Measurements from ENCODE around the gene ODF4. TPM values are rescaled to one million over a fixed set of nuclear protein-coding genes. Genes with fewer than 3 reads are reported as not detected.
A peak's percentile ranks its signal among the peaks of the same experiment; 100 is the strongest.

The ODF4 gene
- total and polyA plus RNA-seq, 4 donors, result not detected

DNA sequence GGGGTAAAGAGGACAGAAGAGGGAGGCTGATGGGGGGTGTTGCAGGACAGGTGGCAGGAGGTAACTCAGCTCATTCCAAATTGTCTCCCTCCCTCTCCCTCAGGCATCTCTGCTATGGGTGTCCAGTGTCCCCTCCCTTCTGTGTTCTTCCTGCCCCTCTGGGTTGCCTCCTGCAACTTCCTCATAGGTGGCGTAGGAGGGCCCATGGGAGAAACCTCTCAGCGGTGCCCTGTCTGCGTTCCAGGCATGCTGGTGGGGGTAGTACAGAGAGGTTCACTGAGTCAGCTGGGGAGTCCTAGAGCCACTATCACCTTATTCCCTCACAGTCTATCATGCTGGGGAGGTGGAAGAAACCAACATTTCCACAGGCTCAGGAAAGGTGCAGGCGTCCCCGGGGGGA, 14.7 kb upstream of the ODF4 start:
- H3K36me3 ChIP-seq (ENCODE audit: control insufficient read depth, insufficient read depth, low read length), result no peaks in the 10 kb centered on the region
- 100% methylated on average over 2 of the region's 5 CpGs for WGBS (ENCODE audit: insufficient coverage)
- DNase-seq (ENCODE audit: low read depth in 4 of 6, low spot score in 6 of 6), result no peak

DNA sequence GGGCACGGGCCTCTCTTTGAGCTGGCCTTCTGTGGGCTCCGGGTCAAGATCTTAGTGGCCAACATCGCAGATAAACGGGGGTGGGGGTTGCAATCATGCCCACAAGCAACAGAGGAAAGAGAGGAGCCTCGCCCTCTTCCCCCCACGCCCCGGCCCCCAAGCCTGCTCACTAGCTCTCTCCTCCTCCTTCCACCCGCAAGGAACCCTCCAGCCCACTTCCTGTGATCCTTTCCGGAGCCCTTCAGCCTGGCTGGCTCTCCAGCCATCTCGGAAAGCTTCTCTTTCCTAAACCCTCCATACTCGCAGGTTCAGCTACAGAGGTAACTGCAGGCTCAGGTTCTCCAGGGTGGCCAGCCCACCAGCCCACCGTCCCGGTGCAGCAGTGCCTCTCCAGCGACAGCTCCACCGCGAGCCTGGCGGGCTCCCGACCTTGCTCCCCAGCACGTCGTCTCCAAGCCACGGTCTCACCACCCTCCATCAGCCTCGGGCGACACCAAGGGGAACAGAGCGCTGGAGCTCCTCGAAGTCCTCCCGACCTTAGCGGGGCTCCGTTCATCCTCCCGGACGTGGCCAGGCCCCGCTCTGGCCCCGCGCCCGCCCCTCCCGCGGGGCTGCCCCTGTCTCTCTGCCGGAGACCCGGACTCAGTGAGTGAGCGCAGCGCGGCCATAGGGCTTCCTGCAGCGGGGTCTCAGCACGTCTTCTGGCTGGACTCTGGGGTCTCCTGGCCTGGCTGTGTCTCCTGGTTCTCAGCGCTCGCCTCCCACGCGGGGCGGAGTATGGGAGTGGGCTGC, 12.9 kb upstream of the ODF4 start:
- Histone ChIP-seq H3K9me3 (ENCODE audit: control insufficient read depth, insufficient read depth, low read length) (no peaks in the 10 kb centered on the region), H3K4me3 (ENCODE audit: low read depth, low read length) (peak overlapping the region; percentile 51), H3K27me3 (ENCODE audit: control insufficient read depth, insufficient read depth, low read length) (peaks cover 24% of the 10 kb centered on the region), H3K36me3 (ENCODE audit: control insufficient read depth, insufficient read depth, low read length) (no peaks in the 10 kb centered on the region), H3K27ac (ENCODE audit: low read depth, low read length) (peak overlapping the region; percentile 4), H3K4me1 (ENCODE audit: control insufficient read depth, insufficient read depth, low read length) (peaks cover 13% of the 10 kb centered on the region)
- WGBS (ENCODE audit: insufficient coverage), result 8% methylated on average over 47 of the region's 48 CpGs
- peak in 2 of 6 donors; percentile 44 to 56 for DNase-seq (ENCODE audit: low read depth in 4 of 6, low spot score in 6 of 6)

More for the DNA sequence above, 14.7 kb upstream of the ODF4 start:
- peaks cover 13% of the 10 kb centered on the region for H3K4me1 ChIP-seq (ENCODE audit: control insufficient read depth, insufficient read depth, low read length)
- H3K27ac ChIP-seq (ENCODE audit: low read depth, low read length), result no peak overlapping the region
- H3K27me3 ChIP-seq (ENCODE audit: control insufficient read depth, insufficient read depth, low read length), result peaks cover 24% of the 10 kb centered on the region
- H3K9me3 ChIP-seq (ENCODE audit: control insufficient read depth, insufficient read depth, low read length), result no peaks in the 10 kb centered on the region
- H3K4me3 ChIP-seq (ENCODE audit: low read depth, low read length), result no peak overlapping the region

DNA sequence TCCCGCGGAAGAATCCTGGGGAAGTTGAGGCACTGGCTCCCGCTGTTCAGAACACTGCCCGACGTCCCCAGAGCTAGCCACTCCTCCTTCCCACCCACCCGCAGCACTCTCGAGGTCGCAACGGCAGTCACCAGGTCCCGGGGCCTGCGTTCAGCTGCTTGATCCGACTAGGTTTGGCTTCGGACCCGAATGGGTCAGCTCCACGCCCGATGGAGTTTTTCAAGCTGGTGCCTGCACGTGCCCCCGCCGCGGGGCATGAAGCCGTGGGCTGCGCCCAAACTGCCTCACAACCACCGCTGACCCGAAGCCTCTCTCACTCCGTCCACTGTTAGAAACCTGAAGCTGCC, 12.4 kb upstream of the ODF4 start:
- H3K9me3 ChIP-seq (ENCODE audit: control insufficient read depth, insufficient read depth, low read length), result no peaks in the 10 kb centered on the region
- WGBS (ENCODE audit: insufficient coverage), result 15% methylated on average over 22 of the region's 25 CpGs
- H3K4me3 ChIP-seq (ENCODE audit: low read depth, low read length), result peak overlapping the region; percentile 51
- peaks cover 13% of the 10 kb centered on the region for H3K4me1 ChIP-seq (ENCODE audit: control insufficient read depth, insufficient read depth, low read length)
- peaks cover 24% of the 10 kb centered on the region for H3K27me3 ChIP-seq (ENCODE audit: control insufficient read depth, insufficient read depth, low read length)
- no peaks in the 10 kb centered on the region for H3K36me3 ChIP-seq (ENCODE audit: control insufficient read depth, insufficient read depth, low read length)
- no peak overlapping the region for H3K27ac ChIP-seq (ENCODE audit: low read depth, low read length)
- no peak for DNase-seq (ENCODE audit: low read depth in 4 of 6, low spot score in 6 of 6)

DNA sequence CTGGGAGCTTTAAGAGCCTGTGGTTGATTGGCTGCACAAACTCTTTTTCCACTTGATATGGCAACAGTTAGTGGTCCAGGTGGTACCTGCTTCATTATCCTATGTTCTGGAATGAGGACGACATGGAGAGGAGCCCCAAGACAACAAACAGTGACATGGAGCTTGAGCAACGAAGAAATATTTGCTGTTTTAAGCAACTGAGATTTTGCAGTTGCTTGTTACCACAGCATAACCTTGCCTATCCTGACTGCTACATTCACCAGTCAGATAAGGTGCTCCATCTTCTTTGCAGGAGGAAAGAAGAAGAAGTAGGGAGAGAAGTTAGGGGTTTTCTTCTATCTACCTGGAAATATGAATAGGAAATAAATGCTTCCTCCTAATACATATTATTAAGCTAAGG, 7.5 kb upstream of the ODF4 start:
- WGBS (ENCODE audit: insufficient coverage), result 75% methylated on average over 1 of the region's 2 CpGs

DNA sequence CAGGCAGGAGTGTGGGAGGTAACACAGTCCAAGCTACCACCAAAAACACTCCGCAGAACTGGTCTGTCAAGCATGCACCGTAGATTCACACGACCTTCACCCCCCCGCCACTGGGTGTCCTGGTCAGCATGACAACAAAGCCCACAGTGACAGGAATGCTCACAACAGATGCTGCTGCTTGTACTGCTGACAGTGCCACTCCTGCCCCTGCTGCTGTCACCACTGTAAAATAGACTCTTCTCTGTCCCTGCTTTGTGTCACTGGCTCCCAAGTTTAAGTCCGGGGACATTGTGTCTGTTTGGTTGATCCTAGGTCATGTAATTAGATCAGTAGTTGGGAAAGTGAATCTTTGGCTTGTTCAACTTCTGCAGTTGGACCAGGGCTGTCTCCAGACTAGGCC, 7.0 kb upstream of the ODF4 start:
- peak in 2 of 6 donors; percentile 27 to 51 for DNase-seq (ENCODE audit: low read depth in 4 of 6, low spot score in 6 of 6)
- no peak overlapping the region for H3K27ac ChIP-seq (ENCODE audit: low read depth, low read length)
- H3K4me1 ChIP-seq (ENCODE audit: control insufficient read depth, insufficient read depth, low read length), result peaks cover 8% of the 10 kb centered on the region
- no peaks in the 10 kb centered on the region for H3K9me3 ChIP-seq (ENCODE audit: control insufficient read depth, insufficient read depth, low read length)
- 13% methylated on average over 4 of the region's 5 CpGs for WGBS (ENCODE audit: insufficient coverage)
- no peaks in the 10 kb centered on the region for H3K27me3 ChIP-seq (ENCODE audit: control insufficient read depth, insufficient read depth, low read length)
- H3K36me3 ChIP-seq (ENCODE audit: control insufficient read depth, insufficient read depth, low read length), result no peaks in the 10 kb centered on the region
- H3K4me3 ChIP-seq (ENCODE audit: low read depth, low read length), result no peak overlapping the region

More for the DNA sequence above, 7.5 kb upstream of the ODF4 start:
- H3K4me3 ChIP-seq (ENCODE audit: low read depth, low read length), result no peak overlapping the region
- H3K4me1 ChIP-seq (ENCODE audit: control insufficient read depth, insufficient read depth, low read length), result peaks cover 12% of the 10 kb centered on the region
- H3K27me3 ChIP-seq (ENCODE audit: control insufficient read depth, insufficient read depth, low read length), result peaks cover 4% of the 10 kb centered on the region
- DNase-seq (ENCODE audit: low read depth in 4 of 6, low spot score in 6 of 6), result no peak
- no peaks in the 10 kb centered on the region for H3K36me3 ChIP-seq (ENCODE audit: control insufficient read depth, insufficient read depth, low read length)
- H3K27ac ChIP-seq (ENCODE audit: low read depth, low read length), result no peak overlapping the region
- no peaks in the 10 kb centered on the region for H3K9me3 ChIP-seq (ENCODE audit: control insufficient read depth, insufficient read depth, low read length)

DNA sequence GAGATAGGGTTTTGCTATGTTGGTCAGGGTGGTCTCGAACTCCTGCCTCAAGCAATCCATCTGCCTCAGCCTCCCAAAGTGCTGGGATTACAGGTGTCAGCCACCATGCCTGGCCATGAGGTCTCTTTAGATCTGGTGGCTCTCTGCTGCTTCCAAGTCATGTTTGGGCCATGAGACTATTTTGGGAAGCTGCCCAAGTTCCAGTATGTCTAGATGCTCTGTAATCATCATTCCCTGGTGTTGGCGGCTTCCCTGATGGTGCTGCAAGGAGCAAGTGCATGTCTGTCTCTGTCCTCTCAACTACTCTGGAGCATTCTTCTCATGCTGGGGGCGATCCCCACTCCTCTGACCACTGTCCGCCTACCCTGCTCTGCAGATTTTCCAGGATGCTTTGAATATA, 6.4 kb upstream of the ODF4 start:
- H3K36me3 ChIP-seq (ENCODE audit: control insufficient read depth, insufficient read depth, low read length), result no peaks in the 10 kb centered on the region
- H3K4me3 ChIP-seq (ENCODE audit: low read depth, low read length), result no peak overlapping the region
- H3K9me3 ChIP-seq (ENCODE audit: control insufficient read depth, insufficient read depth, low read length), result no peaks in the 10 kb centered on the region
- DNase-seq (ENCODE audit: low read depth in 4 of 6, low spot score in 6 of 6), result no peak
- WGBS (ENCODE audit: insufficient coverage), result 88% methylated on average over 3 of the region's 4 CpGs
- no peaks in the 10 kb centered on the region for H3K27me3 ChIP-seq (ENCODE audit: control insufficient read depth, insufficient read depth, low read length)
- H3K27ac ChIP-seq (ENCODE audit: low read depth, low read length), result no peak overlapping the region
- peaks cover 8% of the 10 kb centered on the region for H3K4me1 ChIP-seq (ENCODE audit: control insufficient read depth, insufficient read depth, low read length)

DNA sequence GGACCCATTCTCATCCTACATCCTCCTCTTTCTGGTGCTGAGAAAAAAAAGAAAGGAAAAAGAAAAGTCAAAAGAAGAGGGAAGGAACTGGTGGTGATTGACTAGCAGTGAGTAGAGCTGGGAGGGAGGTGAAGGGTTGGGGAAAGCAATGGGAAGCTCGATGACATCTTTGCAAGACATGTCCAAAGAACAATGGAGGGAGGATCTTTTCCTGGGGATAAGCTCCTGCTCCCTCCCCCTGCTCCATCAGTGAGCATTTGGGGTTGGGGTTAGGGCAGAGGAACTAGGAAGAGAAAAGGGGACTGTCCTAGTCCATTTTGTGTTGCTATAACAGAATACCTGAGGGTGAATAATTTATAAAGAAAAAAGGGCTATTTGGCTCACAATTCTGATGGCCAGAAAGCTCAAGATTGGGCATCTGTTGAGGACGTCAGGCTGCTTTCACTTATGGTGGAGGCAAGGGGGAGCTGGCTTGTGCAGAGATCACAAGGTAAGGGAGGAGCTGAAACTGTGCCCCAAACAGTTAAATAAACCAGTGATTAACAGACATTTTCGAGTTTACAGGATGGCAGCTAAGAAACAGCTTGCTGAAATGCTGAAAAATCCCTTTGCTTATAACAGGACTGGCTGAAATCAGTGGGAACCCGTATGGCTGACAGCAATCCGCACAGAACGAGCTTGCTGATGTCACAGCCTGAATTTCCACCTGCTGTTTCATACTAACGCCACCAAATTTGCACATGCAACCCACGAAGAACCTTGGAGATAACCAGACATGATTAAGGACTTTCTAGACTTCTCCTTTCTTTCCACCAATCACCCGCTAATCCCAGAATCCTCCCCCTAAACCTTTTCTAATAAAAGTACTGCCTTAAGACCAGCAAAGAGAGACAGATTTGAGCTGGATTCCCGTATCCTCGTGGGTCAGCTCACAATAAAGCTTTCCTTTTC, 1.6 kb upstream of the ODF4 start:
- peak in 2 of 6 donors; percentile 34 to 66 for DNase-seq (ENCODE audit: low read depth in 4 of 6, low spot score in 6 of 6)
- Histone ChIP-seq H3K27me3 (ENCODE audit: control insufficient read depth, insufficient read depth, low read length) (no peaks in the 10 kb centered on the region), H3K4me1 (ENCODE audit: control insufficient read depth, insufficient read depth, low read length) (peaks cover 4% of the 10 kb centered on the region), H3K9me3 (ENCODE audit: control insufficient read depth, insufficient read depth, low read length) (no peaks in the 10 kb centered on the region), H3K27ac (ENCODE audit: low read depth, low read length) (no peak overlapping the region), H3K4me3 (ENCODE audit: low read depth, low read length) (no peak overlapping the region), H3K36me3 (ENCODE audit: control insufficient read depth, insufficient read depth, low read length) (no peaks in the 10 kb centered on the region)
- 26% methylated on average over 9 of the region's 11 CpGs for WGBS (ENCODE audit: insufficient coverage)

DNA sequence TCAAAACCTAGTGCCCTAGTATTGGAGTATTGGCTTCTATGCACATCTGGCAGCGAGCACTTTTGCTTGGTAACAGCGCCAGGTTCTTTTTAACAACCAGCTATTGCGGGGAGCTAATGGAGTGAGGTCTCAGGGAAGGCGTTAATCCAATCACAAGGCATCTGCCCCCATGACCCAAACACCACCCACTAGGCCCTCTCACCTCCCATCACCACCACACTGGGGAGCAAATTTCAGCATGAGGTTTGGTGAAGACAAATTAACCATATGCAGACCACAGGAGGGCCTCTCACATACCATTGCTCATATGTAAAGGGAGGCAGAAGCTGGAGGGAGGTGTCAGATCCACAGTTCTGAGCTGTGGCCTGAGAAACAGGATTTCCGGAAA, 893 bp upstream of the ODF4 start:
- 88% methylated on average over 1 of the region's 5 CpGs for WGBS (ENCODE audit: insufficient coverage)
- no peak overlapping the region for H3K4me3 ChIP-seq (ENCODE audit: low read depth, low read length)
- H3K27ac ChIP-seq (ENCODE audit: low read depth, low read length), result no peak overlapping the region
- no peaks in the 10 kb centered on the region for H3K4me1 ChIP-seq (ENCODE audit: control insufficient read depth, insufficient read depth, low read length)
- H3K9me3 ChIP-seq (ENCODE audit: control insufficient read depth, insufficient read depth, low read length), result no peaks in the 10 kb centered on the region
- no peaks in the 10 kb centered on the region for H3K27me3 ChIP-seq (ENCODE audit: control insufficient read depth, insufficient read depth, low read length)
- no peaks in the 10 kb centered on the region for H3K36me3 ChIP-seq (ENCODE audit: control insufficient read depth, insufficient read depth, low read length)
- peak in 1 of 6 donors; percentile 55 for DNase-seq (ENCODE audit: low read depth in 4 of 6, low spot score in 6 of 6)

DNA sequence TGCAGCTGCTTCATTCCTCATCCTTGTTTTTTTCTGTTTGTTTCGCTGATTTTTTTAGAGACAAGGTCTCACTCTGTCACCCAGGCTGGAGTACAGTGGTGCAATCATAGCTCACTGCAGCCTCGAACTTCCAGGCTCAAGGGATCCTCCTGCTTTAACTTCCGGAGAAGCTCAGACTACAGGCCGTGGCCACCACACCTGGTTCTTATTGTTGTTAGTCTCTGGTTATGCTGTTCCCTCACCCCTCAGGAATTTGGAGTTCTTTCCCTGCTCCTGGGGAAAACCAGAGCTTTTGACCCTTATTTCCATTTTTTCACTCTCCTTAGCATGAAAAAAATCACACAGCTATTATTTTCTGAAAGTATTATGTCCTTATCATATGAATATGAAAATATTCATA, 1.8 kb downstream of the ODF4 start:
- H3K27me3 ChIP-seq (ENCODE audit: control insufficient read depth, insufficient read depth, low read length), result peaks cover 10% of the 10 kb centered on the region
- no peak overlapping the region for H3K4me3 ChIP-seq (ENCODE audit: low read depth, low read length)
- DNase-seq (ENCODE audit: low read depth in 4 of 6, low spot score in 6 of 6), result no peak
- H3K36me3 ChIP-seq (ENCODE audit: control insufficient read depth, insufficient read depth, low read length), result no peaks in the 10 kb centered on the region
- H3K27ac ChIP-seq (ENCODE audit: low read depth, low read length), result no peak overlapping the region
- WGBS (ENCODE audit: insufficient coverage), result 54% methylated on average over 2 of the region's 4 CpGs
- no peaks in the 10 kb centered on the region for H3K4me1 ChIP-seq (ENCODE audit: control insufficient read depth, insufficient read depth, low read length)
- no peaks in the 10 kb centered on the region for H3K9me3 ChIP-seq (ENCODE audit: control insufficient read depth, insufficient read depth, low read length)
